ENCODE results near the gene PRPF6.

Gene PRPF6

GRCh38 chr20:63980806-63981728, at the start of gene PRPF6:
Gene PRPF6 (plus strand): TSS chr20:63981132. CDS start chr20:63981246, 114 bp downstream.
- peak; percentile 90 to 94 (median 91) for DNase-seq (ENCODE audit: low read depth in 4 of 4, low spot score in 1 of 4)

GRCh38 chr20:63931735-63932134, 49.2 kb upstream of the PRPF6 start:
- no peak for DNase-seq (ENCODE audit: low read depth in 4 of 4, low spot score in 1 of 4)

GRCh38 chr20:63932606-63933160, 48.2 kb upstream of the PRPF6 start:
- DNase-seq (ENCODE audit: low read depth in 4 of 4, low spot score in 1 of 4), result no peak

- DNase-seq (ENCODE audit: low read depth in 4 of 4, low spot score in 1 of 4), result no peak
These were observed 47.3 kb upstream of the PRPF6 start for GRCh38 chr20:63933646-63934045.

- no peak for DNase-seq (ENCODE audit: low read depth in 4 of 4, low spot score in 1 of 4)
These were observed 46.5 kb upstream of the PRPF6 start for GRCh38 chr20:63934271-63935068.

GRCh38 chr20:63935447-63935846, 45.5 kb upstream of the PRPF6 start:
- DNase-seq (ENCODE audit: low read depth in 4 of 4, low spot score in 1 of 4), result no peak

- no peak for DNase-seq (ENCODE audit: low read depth in 4 of 4, low spot score in 1 of 4)
These were observed 43.3 kb upstream of the PRPF6 start for GRCh38 chr20:63937596-63937995.

- DNase-seq (ENCODE audit: low read depth in 4 of 4, low spot score in 1 of 4), result no peak
These were observed 41.6 kb upstream of the PRPF6 start for GRCh38 chr20:63939061-63939935.

GRCh38 chr20:63940071-63940471, 40.9 kb upstream of the PRPF6 start:
- DNase-seq (ENCODE audit: low read depth in 4 of 4, low spot score in 1 of 4), result no peak

GRCh38 chr20:63940472-63941266, 40.3 kb upstream of the PRPF6 start:
- DNase-seq (ENCODE audit: low read depth in 4 of 4, low spot score in 1 of 4), result no peak

GRCh38 chr20:63941282-63942081, 39.5 kb upstream of the PRPF6 start:
- peak in 1 of 4 experiments; percentile 65 for DNase-seq (ENCODE audit: low read depth in 4 of 4, low spot score in 1 of 4)

GRCh38 chr20:63942250-63942951, 38.5 kb upstream of the PRPF6 start:
- DNase-seq (ENCODE audit: low read depth in 4 of 4, low spot score in 1 of 4), result no peak

GRCh38 chr20:63942969-63943807, 37.7 kb upstream of the PRPF6 start:
- DNase-seq (ENCODE audit: low read depth in 4 of 4, low spot score in 1 of 4), result no peak

- no peak for DNase-seq (ENCODE audit: low read depth in 4 of 4, low spot score in 1 of 4)
These were observed 37.2 kb upstream of the PRPF6 start for GRCh38 chr20:63943808-63944077.

- DNase-seq (ENCODE audit: low read depth in 4 of 4, low spot score in 1 of 4), result no peak
These were observed 36.6 kb upstream of the PRPF6 start for GRCh38 chr20:63944078-63944941.

GRCh38 chr20:63945031-63945658, 35.8 kb upstream of the PRPF6 start:
- no peak for DNase-seq (ENCODE audit: low read depth in 4 of 4, low spot score in 1 of 4)
